Right atrium auricular region (tissue), 2 donors: ENCODE results near the gene CHPF. TPM values are rescaled to one million over a fixed set of nuclear protein-coding genes. Genes with fewer than 3 reads are reported as not detected.

Source experiments
- DNase-seq: peaks from one replicate; pipeline ENCODE4 v3.0.0-alpha.2; 2019; ENCODE audit warnings: low spot score
- H3K27ac ChIP-seq, 2 donors: fragments of 200-600 bp; sonication (generic); 1 replicate in 1 of 2; 2 replicates in 1 of 2; pipeline ENCODE4 v1.5.1; 2016 to 2019
- H3K27me3 ChIP-seq, 2 donors: fragments of 200-600 bp; sonication (generic); one replicate each; pipeline versions ENCODE4 v1.5.1 to v1.6.0; 2017 to 2019
- H3K36me3 ChIP-seq: fragments of 200-600 bp; sonication (generic); one replicate; pipeline ENCODE4 v1.5.1; 2016
- H3K4me1 ChIP-seq, 2 donors: fragments of 200-600 bp; sonication (generic); one replicate each; pipeline versions ENCODE4 v1.5.1 to v1.6.0; 2017 to 2019
- H3K4me3 ChIP-seq, 2 donors: fragments of 200-600 bp; sonication (generic); 1 replicate in 1 of 2; 2 replicates in 1 of 2; pipeline ENCODE4 v1.5.1; 2017 to 2019; ENCODE audit warnings: mild to moderate bottlenecking in 1 of 2, moderate library complexity in 1 of 2
- H3K9me3 ChIP-seq, 2 donors: fragments of 200-600 bp; sonication (generic); one replicate each; pipeline ENCODE4 v1.5.1; 2019
- CTCF ChIP-seq, 2 donors: fragments of 200-600 bp; sonication (generic); IDR thresholded peaks; one replicate each; pipeline ENCODE4 v1.5.1; 2019; ENCODE audit warnings: antibody characterized with exemption in 2 of 2
- total RNA-seq, 2 donors: library from RNA; depleted of rRNA; stranded (reverse); fragments of >200 nt; gene quantifications; one replicate each; pipeline ENCODE4 v1.1.0, GENCODE V29; 2016

The CHPF gene
- total RNA-seq, 2 donors from 2014 or later: 206 to 228 TPM

- Histone ChIP-seq H3K27ac (no peak overlapping the region), H3K36me3 (peaks cover 33% of the 10 kb centered on the region), H3K9me3 (no peaks in the 10 kb centered on the region), H3K27me3 (no peaks in the 10 kb centered on the region), H3K4me1 (peaks cover 0 to 36% of the 10 kb centered on the region in 2 donors), H3K4me3 (no peak overlapping the region)
- TF ChIP-seq CTCF (IDR thresholded peaks at IDR 0.05): no peak
- no peak for DNase-seq
These were observed 38.0 kb downstream of the CHPF start for GRCh38 chr2:219505585-219505984.

DNA sequence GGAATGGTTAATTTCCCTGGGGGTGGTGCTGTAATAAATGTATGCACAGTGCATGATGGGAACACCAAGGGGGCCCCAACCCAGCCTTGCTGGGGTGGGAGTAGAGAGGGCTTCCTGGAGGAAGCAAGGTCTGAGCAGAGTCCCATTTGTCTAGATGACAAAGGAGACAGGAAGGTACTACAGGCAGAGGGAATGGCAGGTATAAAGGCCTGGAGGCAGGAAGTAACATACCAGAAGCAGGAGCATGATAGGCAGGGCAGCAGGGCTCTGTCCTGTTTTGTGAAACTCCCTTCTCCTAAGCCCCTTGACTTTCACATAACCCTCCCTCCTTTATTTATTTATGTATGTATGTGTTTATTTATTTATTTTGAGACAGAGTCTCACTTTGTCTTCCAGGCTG is 41.0 kb downstream of the CHPF start:
- H3K4me1 ChIP-seq: peaks cover 0 to 25% of the 10 kb centered on the region in 2 donors
- no peak for DNase-seq
- no peak overlapping the region for H3K27ac ChIP-seq
- H3K27me3 ChIP-seq: no peaks in the 10 kb centered on the region
- H3K36me3 ChIP-seq: peaks cover 33% of the 10 kb centered on the region
- no peak overlapping the region for H3K4me3 ChIP-seq
- H3K9me3 ChIP-seq: no peaks in the 10 kb centered on the region
- TF ChIP-seq CTCF (IDR thresholded peaks at IDR 0.05): no peak

DNA sequence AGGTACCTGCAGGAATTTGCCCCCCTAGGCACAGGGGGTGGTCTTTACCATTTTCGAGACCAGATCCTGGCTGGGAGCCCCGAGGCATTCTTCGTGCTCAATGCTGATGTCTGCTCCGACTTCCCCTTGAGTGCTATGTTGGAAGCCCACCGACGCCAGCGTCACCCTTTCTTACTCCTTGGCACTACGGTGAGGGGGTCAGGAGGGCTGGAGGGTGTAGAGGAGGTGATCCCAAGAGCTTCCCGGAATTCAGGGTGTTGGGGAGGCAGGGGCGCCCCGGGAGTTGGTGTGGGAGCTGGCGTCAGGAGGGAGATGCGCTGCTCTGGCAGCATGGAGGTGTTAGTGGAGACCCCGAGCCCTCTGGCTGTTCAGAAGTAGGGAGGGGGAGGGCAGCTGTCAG is 41.8 kb downstream of the CHPF start:
- H3K4me3 ChIP-seq: no peak overlapping the region
- no peak for DNase-seq
- no peaks in the 10 kb centered on the region for H3K27me3 ChIP-seq
- H3K36me3 ChIP-seq: peaks cover 33% of the 10 kb centered on the region
- H3K9me3 ChIP-seq: no peaks in the 10 kb centered on the region
- TF ChIP-seq CTCF (IDR thresholded peaks at IDR 0.05): no peak
- H3K27ac ChIP-seq: no peak overlapping the region
- peaks cover 0 to 26% of the 10 kb centered on the region in 2 donors for H3K4me1 ChIP-seq

DNA sequence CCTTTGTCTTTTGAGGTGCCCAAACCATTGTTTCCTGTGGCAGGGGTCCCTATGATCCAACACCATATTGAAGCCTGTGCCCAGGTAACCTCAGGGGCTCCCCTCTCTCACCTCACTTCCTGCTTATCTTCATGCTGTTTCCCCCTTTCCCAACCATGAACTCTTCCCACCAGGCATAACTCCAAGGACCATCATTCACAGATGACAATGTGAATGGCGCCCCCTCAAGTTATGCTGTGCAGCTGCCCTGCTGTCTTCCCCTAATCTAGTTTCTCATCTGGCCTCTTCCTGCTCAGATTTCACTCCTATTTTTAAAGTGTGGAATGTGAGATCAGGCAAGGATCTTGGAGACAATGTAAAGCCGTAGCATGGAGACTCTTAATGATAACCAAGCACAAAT is 43.5 kb downstream of the CHPF start:
- Histone ChIP-seq H3K27me3 (no peaks in the 10 kb centered on the region), H3K4me1 (peaks cover 0 to 43% of the 10 kb centered on the region in 2 donors)
- DNase-seq: no peak

DNA sequence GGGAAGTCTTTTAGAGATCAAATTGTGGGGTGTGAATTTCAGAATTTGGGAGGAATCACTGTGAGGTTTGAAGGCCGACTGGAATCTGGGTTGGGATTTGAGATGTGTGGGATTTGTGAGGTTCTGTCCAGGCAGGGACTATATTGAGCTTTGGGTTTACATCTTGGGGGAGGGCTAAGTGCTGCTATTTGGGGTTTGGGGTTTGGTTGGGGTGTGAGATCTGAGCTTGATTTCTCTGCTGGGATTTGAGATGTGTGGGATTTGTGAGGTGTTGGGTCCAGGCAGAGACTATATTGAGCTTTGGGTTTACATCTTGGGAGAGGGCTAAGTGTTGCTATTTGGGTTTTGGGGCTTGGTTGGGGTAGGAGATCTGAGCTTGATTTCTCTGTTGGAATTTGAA is 44.1 kb downstream of the CHPF start:
- H3K9me3 ChIP-seq: no peaks in the 10 kb centered on the region
- TF ChIP-seq CTCF (IDR thresholded peaks at IDR 0.05): no peak
- DNase-seq: no peak
- peaks cover 0 to 49% of the 10 kb centered on the region in 2 donors for H3K4me1 ChIP-seq
- H3K36me3 ChIP-seq: peaks cover 17% of the 10 kb centered on the region
- H3K27me3 ChIP-seq: no peaks in the 10 kb centered on the region
- no peak overlapping the region for H3K27ac ChIP-seq
- H3K4me3 ChIP-seq: peak overlapping the region; percentile 80 to 87

More for the DNA sequence above, 43.5 kb downstream of the CHPF start:
- Histone ChIP-seq H3K36me3 (peaks cover 22% of the 10 kb centered on the region), H3K27ac (no peak overlapping the region), H3K9me3 (no peaks in the 10 kb centered on the region), H3K4me3 (no peak overlapping the region)
- TF ChIP-seq CTCF (IDR thresholded peaks at IDR 0.05): no peak

DNA sequence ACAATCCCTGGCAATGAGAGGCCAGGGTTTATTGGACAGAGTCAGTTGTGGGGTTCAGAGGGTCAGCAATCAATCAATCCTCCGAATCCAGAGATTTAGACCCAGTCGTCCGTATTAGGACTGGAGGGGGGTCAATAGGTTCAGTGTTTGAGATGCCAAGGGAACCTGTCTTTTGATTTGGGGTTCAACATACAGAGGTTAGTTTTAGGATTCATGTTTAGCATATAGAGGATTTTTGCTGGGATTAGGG is 44.6 kb downstream of the CHPF start:
- H3K4me3 ChIP-seq: peak overlapping the region; percentile 80 to 87
- no peak for DNase-seq
- TF ChIP-seq CTCF (IDR thresholded peaks at IDR 0.05): no peak
- H3K9me3 ChIP-seq: no peaks in the 10 kb centered on the region
- H3K27ac ChIP-seq: peak overlapping the region; percentile 98 to 99
- peaks cover 0 to 54% of the 10 kb centered on the region in 2 donors for H3K4me1 ChIP-seq
- no peaks in the 10 kb centered on the region for H3K27me3 ChIP-seq
- H3K36me3 ChIP-seq: peaks cover 12% of the 10 kb centered on the region
